PC-3 (cell line): ENCODE measurements around the gene CDH4. TPM values are rescaled to one million over a fixed set of nuclear protein-coding genes. Genes with fewer than 3 reads are reported as not detected.

Source experiments
- ATAC-seq: fragments of 200-7000 bp; cut with Tn5 transposase; 2 replicates; pipeline ENCODE4 v1.9.1; 2020; ENCODE audit warnings: mild to moderate bottlenecking, moderate library complexity
- BruUV-seq: library from RNA; stranded (reverse); fragments of 400-500 nt; replicated peaks from 2 replicates; lab custom pipeline; 2021; lab: Mats Ljungman, UMichigan
- CTCF ChIA-PET: fragments of 300-600 bp; sonication (Branson Sonifier 250); formaldehyde crosslinking; loops from one replicate; lab custom pipeline; 2022; ENCODE audit warnings: antibody characterized with exemption; lab: Charles Lee
- POLR2A ChIA-PET: fragments of 300-600 bp; sonication (Branson Sonifier 250); formaldehyde crosslinking; loops from one replicate; lab custom pipeline; 2022; ENCODE audit warnings: antibody characterized with exemption; ENCODE audit not compliant: unreplicated experiment; lab: Charles Lee
- DNase-seq: peaks from one replicate; pipeline ENCODE4 v3.0.0-alpha.2; 2015
- H2AFZ ChIP-seq: fragments of 300-600 bp; sonication (generic); 2 replicates; pipeline ENCODE4 v1.6.0; 2016; ENCODE audit warnings: antibody characterized with exemption, low read length
- H3F3A ChIP-seq: fragments of 300-600 bp; sonication (generic); one replicate; pipeline ENCODE4 v1.6.0; 2017; ENCODE audit warnings: antibody characterized with exemption, low read length, control low read depth, mild to moderate bottlenecking; ENCODE audit not compliant: unreplicated experiment
- H3K27ac ChIP-seq: fragments of 300-600 bp; sonication (generic); 2 replicates; pipeline ENCODE4 v1.5.1; 2016; ENCODE audit warnings: mild to moderate bottlenecking, low read length
- H3K27me3 ChIP-seq: fragments of 300-600 bp; sonication (generic); 2 replicates; pipeline ENCODE4 v1.6.1; 2016; ENCODE audit warnings: low read length, mixed read lengths
- H3K36me3 ChIP-seq: fragments of 300-600 bp; sonication (generic); 2 replicates; pipeline ENCODE4 v1.6.1; 2016; ENCODE audit warnings: low read depth, mixed run types, low read length, mixed read lengths
- H3K4me1 ChIP-seq: fragments of 300-600 bp; sonication (generic); 2 replicates; pipeline ENCODE4 v1.5.1; 2016; ENCODE audit warnings: low read length; ENCODE audit not compliant: insufficient read depth
- H3K4me2 ChIP-seq: fragments of 300-600 bp; sonication (generic); 2 replicates; pipeline ENCODE4 v1.6.0; 2016; ENCODE audit warnings: low read length
- H3K4me3 ChIP-seq: fragments of 300-600 bp; sonication (generic); 2 replicates; pipeline ENCODE4 v1.5.1; 2016; ENCODE audit warnings: mild to moderate bottlenecking, low read length, mixed read lengths
- H3K79me2 ChIP-seq: fragments of 300-600 bp; sonication (generic); 2 replicates; pipeline ENCODE4 v1.6.1; 2017; ENCODE audit warnings: low read length, mixed read lengths
- H3K9ac ChIP-seq: fragments of 300-600 bp; sonication (generic); 2 replicates; pipeline ENCODE4 v1.6.0; 2016; ENCODE audit warnings: mild to moderate bottlenecking, low read length
- H3K9me2 ChIP-seq: fragments of 300-600 bp; sonication (generic); replicated peaks from 2 replicates; pipeline ENCODE4 v1.6.1; 2016; ENCODE audit warnings: mixed run types, low read length, mixed read lengths
- H3K9me3 ChIP-seq: fragments of 300-600 bp; sonication (generic); 2 replicates; pipeline ENCODE4 v1.6.1; 2016; ENCODE audit warnings: low read length, mixed read lengths
- H4K20me1 ChIP-seq: fragments of 300-600 bp; sonication (generic); 2 replicates; pipeline ENCODE4 v1.6.1; 2016; ENCODE audit warnings: low read length, mixed read lengths
- CTCF ChIP-seq: fragments of 300-600 bp; sonication (generic); conservative IDR thresholded peaks from 2 replicates; pipeline ENCODE4 v1.5.1; 2017; ENCODE audit warnings: antibody characterized with exemption, low read depth, mild to moderate bottlenecking, low read length
- EZH2 ChIP-seq: fragments of 300-600 bp; sonication (generic); IDR thresholded peaks from one replicate; pipeline ENCODE4 v1.6.1; 2017; ENCODE audit warnings: antibody characterized with exemption, mild to moderate bottlenecking, low read length; ENCODE audit not compliant: unreplicated experiment
- EZH2phosphoT487 ChIP-seq: fragments of 300-600 bp; sonication (generic); IDR thresholded peaks from 2 replicates; pipeline ENCODE4 v1.6.1; 2018; ENCODE audit warnings: mild to moderate bottlenecking, antibody characterized with exemption, low read length, borderline replicate concordance
- intact Hi-C: fragments of 100-400 bp; cut with micrococcal nuclease; formaldehyde crosslinking; loops from 2 replicates; pipeline ENCODE4 v1.9.0; 2023
- total RNA-seq: library from RNA; depleted of rRNA; stranded (reverse); fragments of >200 nt; gene quantifications from 2 replicates; pipeline ENCODE4 v1.2.3, GENCODE V29; 2014

CDH4 gene
- total RNA-seq, 1 experiment from 2014 or later, result not detected

DNA sequence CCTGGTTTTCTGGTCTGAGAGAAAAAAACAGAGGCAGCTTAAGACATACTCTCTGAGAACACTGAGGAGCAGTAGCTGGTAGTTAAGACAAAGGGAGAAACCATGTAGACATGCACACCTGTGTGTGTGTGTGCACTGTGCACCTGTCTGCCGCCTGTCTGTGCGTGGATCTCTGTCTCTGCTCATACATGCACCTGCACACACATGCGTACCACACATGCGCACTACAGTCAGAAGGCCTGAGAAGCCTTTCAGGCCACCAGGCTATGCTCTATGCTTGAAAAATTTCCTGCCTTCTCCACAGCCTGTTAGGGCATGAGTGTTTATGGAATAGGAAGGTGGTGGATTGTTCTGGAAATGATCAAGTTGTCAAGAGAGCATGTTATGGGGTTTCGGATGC is 103.5 kb downstream of the CDH4 start:
- TF ChIP-seq CTCF (no peak), EZH2 (no peak)
- POLR2A ChIA-PET, result no interaction called here
- no TSS peak for BruUV-seq
- Histone ChIP-seq H3K79me2 (no peaks in the 10 kb centered on the region), H3F3A (no peaks in the 10 kb centered on the region), H3K36me3 (no peaks in the 10 kb centered on the region), H3K4me1 (no peaks in the 10 kb centered on the region), H2AFZ (no peak overlapping the region), H3K4me3 (no peak overlapping the region), H3K27me3 (peaks cover 65% of the 10 kb centered on the region), H3K9ac (no peak overlapping the region), H3K9me2 (no peaks in the 10 kb centered on the region), H3K9me3 (no peaks in the 10 kb centered on the region), H3K4me2 (no peak overlapping the region), H3K27ac (no peak overlapping the region), H4K20me1 (no peaks in the 10 kb centered on the region)
- ATAC-seq (no peak), DNase-seq (no peak)
- intact Hi-C loops, result no loop called here
- CTCF ChIA-PET, result no interaction called here

DNA sequence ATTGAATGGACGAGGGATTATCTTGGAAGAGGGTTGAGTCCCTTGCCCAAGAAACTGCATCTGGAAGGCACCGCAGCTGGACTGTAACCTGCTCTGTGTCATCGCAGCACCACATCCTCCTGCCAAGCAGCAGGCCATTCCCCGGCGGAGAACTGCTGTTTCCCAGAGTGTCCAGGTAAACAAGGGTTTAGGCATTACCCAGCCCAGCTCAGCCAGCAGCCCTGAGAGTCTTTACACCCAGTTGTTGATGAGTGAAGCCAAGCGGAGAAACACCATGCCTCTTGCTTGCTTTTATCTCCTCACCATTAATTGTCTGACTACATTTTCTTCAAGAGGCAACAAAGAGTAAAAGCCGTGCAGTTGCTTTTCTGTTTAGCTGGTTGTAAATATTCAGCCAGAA is 104.1 kb downstream of the CDH4 start:
- intact Hi-C loops, result no loop called here
- TF ChIP-seq EZH2 (no peak), EZH2phosphoT487 (no peak), CTCF (no peak)
- ChIA-PET CTCF (no interaction called here), POLR2A (no interaction called here)
- H3K9me2 ChIP-seq, result no peaks in the 10 kb centered on the region
- no peak overlapping the region for H3K27ac ChIP-seq
- no peak overlapping the region for H3K9ac ChIP-seq
- H3K27me3 ChIP-seq, result peaks cover 71% of the 10 kb centered on the region
- no peak overlapping the region for H2AFZ ChIP-seq
- H3K4me2 ChIP-seq, result no peak overlapping the region
- no peaks in the 10 kb centered on the region for H3K4me1 ChIP-seq
- H3K79me2 ChIP-seq, result no peaks in the 10 kb centered on the region
- no peaks in the 10 kb centered on the region for H3F3A ChIP-seq
- no TSS peak for BruUV-seq
- no peaks in the 10 kb centered on the region for H4K20me1 ChIP-seq
- H3K4me3 ChIP-seq, result no peak overlapping the region
- H3K9me3 ChIP-seq, result no peaks in the 10 kb centered on the region
- ATAC-seq (no peak), DNase-seq (no peak)
- no peaks in the 10 kb centered on the region for H3K36me3 ChIP-seq

DNA sequence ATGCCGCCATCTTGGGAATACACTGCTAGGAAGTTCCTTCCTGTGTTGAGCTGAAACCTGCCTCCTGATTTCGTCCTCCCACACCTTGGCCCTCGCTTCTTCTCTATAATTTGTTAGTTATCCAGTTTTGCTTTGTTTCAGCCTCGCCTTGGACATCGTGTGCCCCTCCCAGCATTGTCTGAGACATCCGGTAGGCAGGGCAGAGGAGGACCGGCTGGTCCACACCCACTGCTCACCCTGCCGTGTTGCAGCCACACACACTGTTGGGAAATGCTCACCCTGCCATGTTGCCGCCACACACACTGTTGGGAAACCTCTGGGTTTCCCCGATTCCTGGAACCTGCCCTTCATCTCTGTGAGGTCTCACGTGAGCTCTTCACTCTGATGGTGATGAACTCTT is 105.1 kb downstream of the CDH4 start:
- H3K4me2 ChIP-seq, result no peak overlapping the region
- peaks cover 74% of the 10 kb centered on the region for H3K27me3 ChIP-seq
- H3K9me3 ChIP-seq, result no peaks in the 10 kb centered on the region
- no peak overlapping the region for H3K27ac ChIP-seq
- H2AFZ ChIP-seq, result no peak overlapping the region
- POLR2A ChIA-PET, result no interaction called here
- H3F3A ChIP-seq, result no peaks in the 10 kb centered on the region
- H3K36me3 ChIP-seq, result no peaks in the 10 kb centered on the region
- CTCF ChIA-PET, result no interaction called here
- no peak for DNase-seq
- TF ChIP-seq EZH2 (no peak), EZH2phosphoT487 (no peak), CTCF (no peak)
- BruUV-seq, result no TSS peak
- no peaks in the 10 kb centered on the region for H3K79me2 ChIP-seq
- no peaks in the 10 kb centered on the region for H3K4me1 ChIP-seq
- H3K9me2 ChIP-seq, result no peaks in the 10 kb centered on the region
- intact Hi-C loops, result no loop called here
- ATAC-seq, result no peak
- no peak overlapping the region for H3K9ac ChIP-seq
- no peak overlapping the region for H3K4me3 ChIP-seq
- no peaks in the 10 kb centered on the region for H4K20me1 ChIP-seq
